GM18505 (cell line): Measurements from ENCODE around the gene P2RY6.

Experiments used
- ATAC-seq: cut with Tn5 transposase; IDR thresholded peaks from one replicate; pipeline ENCODE4 v1.9.1; 2021; ENCODE audit not compliant: unreplicated experiment
- POLR2A ChIP-seq: IDR thresholded peaks from 4 replicates; pipeline ENCODE4 v1.6.1; 2011; ENCODE audit warnings: borderline replicate concordance; ENCODE audit not compliant: insufficient read depth, insufficient read length; ENCODE audit errors: extremely low read depth

Gene P2RY6

GRCh38 chr11:73331138-73331916, 59.2 kb downstream of the P2RY6 start:
- no peak for ATAC-seq
- TF ChIP-seq POLR2A: no peak

- no peak for TF ChIP-seq POLR2A
- no peak for ATAC-seq
These were observed 61.0 kb downstream of the P2RY6 start for GRCh38 chr11:73333173-73333572.

GRCh38 chr11:73333640-73334383, 61.7 kb downstream of the P2RY6 start:
- TF ChIP-seq POLR2A: no peak
- no peak for ATAC-seq

- ATAC-seq: no peak
- no peak for TF ChIP-seq POLR2A
These were observed 62.5 kb downstream of the P2RY6 start for GRCh38 chr11:73334384-73335203.

- TF ChIP-seq POLR2A: no peak
- ATAC-seq: no peak
These were observed 63.2 kb downstream of the P2RY6 start for GRCh38 chr11:73335204-73335923.

- no peak for TF ChIP-seq POLR2A
- no peak for ATAC-seq
These were observed 65.7 kb downstream of the P2RY6 start for GRCh38 chr11:73337846-73338245.

DNA sequence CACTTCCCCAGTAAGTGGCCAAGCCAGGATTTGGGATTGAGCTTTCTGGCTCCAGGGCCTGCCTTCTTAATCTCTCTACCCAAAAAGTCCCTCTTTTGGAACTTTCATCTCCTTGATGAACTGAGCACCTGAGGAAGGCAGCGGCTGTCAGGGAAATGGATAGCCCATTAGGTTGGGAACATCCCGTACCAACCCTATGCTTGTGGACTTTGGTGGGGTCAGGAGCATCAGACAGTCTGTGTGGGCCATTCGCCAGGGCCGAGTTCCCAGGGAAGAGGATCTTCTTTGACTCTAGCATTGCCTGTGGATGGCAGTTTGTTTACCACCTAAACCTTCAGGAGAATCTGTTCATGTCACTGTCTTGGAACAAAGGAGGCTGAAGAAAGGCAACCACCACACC, 66.1 kb downstream of the P2RY6 start:
- ATAC-seq: no peak
- TF ChIP-seq POLR2A: no peak

GRCh38 chr11:73340164-73340563, 68.0 kb downstream of the P2RY6 start:
- ATAC-seq: no peak
- no peak for TF ChIP-seq POLR2A

- TF ChIP-seq POLR2A: no peak
- no peak for ATAC-seq
These were observed 70.5 kb downstream of the P2RY6 start for GRCh38 chr11:73342633-73343032.

DNA sequence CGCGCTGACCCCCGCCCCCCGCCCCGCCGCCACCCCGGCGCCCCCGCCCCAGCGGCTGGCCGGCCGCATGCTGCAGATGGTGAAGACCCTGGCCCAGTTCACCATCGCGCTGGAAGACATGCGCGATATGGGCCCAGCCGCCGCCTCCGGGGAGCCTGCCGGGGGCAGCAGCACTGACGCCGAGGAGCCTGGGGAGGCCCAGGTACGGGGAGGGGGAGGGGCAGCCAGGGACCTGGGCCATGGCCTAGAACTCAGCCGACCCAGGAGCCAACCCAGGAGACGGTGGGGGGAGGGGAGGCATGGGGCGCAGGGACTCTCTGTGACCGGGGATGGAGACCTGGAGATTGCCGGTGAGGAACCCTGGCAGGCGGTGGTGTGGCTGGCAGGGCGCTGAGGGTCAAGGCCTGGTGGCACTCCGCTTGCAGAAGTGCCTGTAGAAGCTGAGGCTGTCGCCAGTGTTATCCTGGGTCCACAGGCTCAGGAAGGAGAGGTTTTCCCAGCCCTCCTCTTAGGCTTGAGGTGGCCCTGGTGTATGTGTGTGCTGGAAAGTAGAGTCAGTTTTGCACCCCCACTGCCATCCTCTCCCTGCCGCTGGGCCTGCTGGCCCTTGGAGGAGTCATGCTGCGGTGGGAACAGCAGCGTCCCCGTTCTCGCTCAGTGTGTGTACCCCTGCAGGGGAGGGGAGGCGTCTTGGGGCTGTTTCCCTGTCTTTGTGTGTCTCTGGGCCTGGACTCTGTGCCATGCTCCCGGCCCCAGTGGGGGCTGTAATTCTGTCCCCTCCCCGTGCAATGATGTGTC, 71.1 kb downstream of the P2RY6 start:
- no peak for ATAC-seq
- no peak for TF ChIP-seq POLR2A

GRCh38 chr11:73344191-73344607, 72.1 kb downstream of the P2RY6 start:
- no peak for TF ChIP-seq POLR2A
- no peak for ATAC-seq

- TF ChIP-seq POLR2A: no peak
- ATAC-seq: no peak
These were observed 73.5 kb downstream of the P2RY6 start for GRCh38 chr11:73345481-73346160.

- TF ChIP-seq POLR2A: no peak
- ATAC-seq: no peak
These were observed 74.2 kb downstream of the P2RY6 start for GRCh38 chr11:73346186-73346935.
